GM12892 (cell line): ENCODE measurements around the gene TYSND1.

Source experiments
- POLR2A ChIP-seq: IDR thresholded peaks from 2 replicates; pipeline ENCODE4 v1.6.1; 2011; ENCODE audit warnings: low read depth, low read length, control low read depth
- POLR2AphosphoS5 ChIP-seq: IDR thresholded peaks from 2 replicates; pipeline ENCODE4 v1.6.1; 2011; ENCODE audit warnings: low read depth, low read length, control low read depth

GRCh38 chr10:70118196-70118595, 28.3 kb downstream of the TYSND1 start:
- TF ChIP-seq POLR2AphosphoS5 (no peak), POLR2A (no peak)
